HUES6 (cell line): ENCODE measurements around the gene MRGPRF.

ENCODE experiments used
- H3K27ac ChIP-seq: 2 replicates; pipeline ENCODE4 v1.7.0; 2013; ENCODE audit warnings: low read depth, mild to moderate bottlenecking, low read length, inconsistent platforms
- H3K27me3 ChIP-seq: 2 replicates; pipeline ENCODE4 v1.6.1; 2013; ENCODE audit warnings: low read length; ENCODE audit not compliant: control insufficient read depth, insufficient read depth
- H3K36me3 ChIP-seq: 2 replicates; pipeline ENCODE4 v1.6.1; 2013; ENCODE audit warnings: low read length; ENCODE audit not compliant: control insufficient read depth, insufficient read depth
- H3K4me1 ChIP-seq: 2 replicates; pipeline ENCODE4 v1.6.1; 2013; ENCODE audit warnings: low read length; ENCODE audit not compliant: control insufficient read depth, insufficient read depth
- H3K4me3 ChIP-seq: 2 replicates; pipeline ENCODE4 v1.5.1; 2013; ENCODE audit warnings: low read depth, low read length
- H3K9ac ChIP-seq: one replicate; pipeline ENCODE4 v1.6.1; 2013; ENCODE audit warnings: mild to moderate bottlenecking, low read length
- H3K9me3 ChIP-seq: 2 replicates; pipeline ENCODE4 v1.6.1; 2013; ENCODE audit warnings: low read depth, low read length; ENCODE audit not compliant: control insufficient read depth, insufficient read depth

Gene MRGPRF

GRCh38 chr11:69014898-69015549 is 2.0 kb upstream of the MRGPRF start:
- Histone ChIP-seq H3K36me3 (no peaks in the 10 kb centered on the region), H3K9ac (peak overlapping the region; percentile 53), H3K27ac (no peak overlapping the region), H3K9me3 (no peaks in the 10 kb centered on the region), H3K4me1 (peaks cover 44% of the 10 kb centered on the region), H3K4me3 (no peak overlapping the region; the same call in 1 of the 2 replicates), H3K27me3 (no peaks in the 10 kb centered on the region)

GRCh38 chr11:69014084-69014851 is 1.2 kb upstream of the MRGPRF start:
- Histone ChIP-seq H3K36me3 (no peaks in the 10 kb centered on the region), H3K9me3 (no peaks in the 10 kb centered on the region), H3K9ac (peak overlapping the region; percentile 53), H3K27me3 (no peaks in the 10 kb centered on the region), H3K27ac (no peak overlapping the region; the same call in 1 of the 2 replicates), H3K4me1 (peaks cover 51% of the 10 kb centered on the region), H3K4me3 (peak overlapping the region; percentile 64)

GRCh38 chr11:69012092-69013008 is 696 bp downstream of the MRGPRF start:
- H3K4me3 ChIP-seq = peak overlapping the region; percentile 64
- H3K4me1 ChIP-seq = peaks cover 68% of the 10 kb centered on the region
- H3K9ac ChIP-seq = peak overlapping the region; percentile 70
- no peaks in the 10 kb centered on the region for H3K36me3 ChIP-seq
- peak overlapping the region; percentile 22; the same call in 1 of the 2 replicates for H3K27ac ChIP-seq
- H3K27me3 ChIP-seq = no peaks in the 10 kb centered on the region
- H3K9me3 ChIP-seq = no peaks in the 10 kb centered on the region

- H3K4me1 ChIP-seq = peaks cover 68% of the 10 kb centered on the region
- H3K4me3 ChIP-seq = peak overlapping the region; percentile 64; the same call in 1 of the 2 replicates
- H3K9ac ChIP-seq = peak overlapping the region; percentile 31
- H3K9me3 ChIP-seq = no peaks in the 10 kb centered on the region
- no peak overlapping the region for H3K27ac ChIP-seq
- no peaks in the 10 kb centered on the region for H3K36me3 ChIP-seq
- H3K27me3 ChIP-seq = no peaks in the 10 kb centered on the region
Observed at GRCh38 chr11:69011624-69012091, 1.4 kb downstream of the MRGPRF start.

- Histone ChIP-seq H3K27me3 (no peaks in the 10 kb centered on the region), H3K9ac (peak overlapping the region; percentile 31), H3K4me3 (peak overlapping the region; percentile 40), H3K4me1 (peaks cover 68% of the 10 kb centered on the region), H3K27ac (no peak overlapping the region), H3K36me3 (no peaks in the 10 kb centered on the region), H3K9me3 (no peaks in the 10 kb centered on the region)
Observed at GRCh38 chr11:69010964-69011623, 2.0 kb downstream of the MRGPRF start.

- Histone ChIP-seq H3K36me3 (peaks cover 1% of the 10 kb centered on the region; the same call in 1 of the 2 replicates), H3K27ac (no peak overlapping the region), H3K4me3 (peak overlapping the region; percentile 33), H3K27me3 (no peaks in the 10 kb centered on the region), H3K9me3 (no peaks in the 10 kb centered on the region), H3K4me1 (peaks cover 68% of the 10 kb centered on the region), H3K9ac (peak overlapping the region; percentile 18)
Observed at GRCh38 chr11:69010361-69010891, 2.6 kb downstream of the MRGPRF start.

- Histone ChIP-seq H3K27ac (no peak overlapping the region), H3K36me3 (peaks cover 3% of the 10 kb centered on the region; the same call in 1 of the 2 replicates), H3K27me3 (no peaks in the 10 kb centered on the region), H3K9ac (no peak overlapping the region), H3K4me1 (peaks cover 61% of the 10 kb centered on the region), H3K4me3 (no peak overlapping the region), H3K9me3 (no peaks in the 10 kb centered on the region)
Observed at GRCh38 chr11:69009441-69010211, 3.4 kb downstream of the MRGPRF start.

- Histone ChIP-seq H3K27me3 (no peaks in the 10 kb centered on the region), H3K9me3 (no peaks in the 10 kb centered on the region), H3K27ac (no peak overlapping the region), H3K4me1 (peaks cover 54% of the 10 kb centered on the region), H3K4me3 (no peak overlapping the region), H3K9ac (peak overlapping the region; percentile 9), H3K36me3 (peaks cover 3% of the 10 kb centered on the region; the same call in 1 of the 2 replicates)
Observed at GRCh38 chr11:69008737-69009440, 4.2 kb downstream of the MRGPRF start.

GRCh38 chr11:69007975-69008381 is 5.1 kb downstream of the MRGPRF start:
- no peaks in the 10 kb centered on the region for H3K27me3 ChIP-seq
- no peak overlapping the region for H3K27ac ChIP-seq
- H3K4me1 ChIP-seq = peaks cover 49% of the 10 kb centered on the region
- peaks cover 3% of the 10 kb centered on the region; the same call in 1 of the 2 replicates for H3K36me3 ChIP-seq
- no peaks in the 10 kb centered on the region for H3K9me3 ChIP-seq
- H3K9ac ChIP-seq = no peak overlapping the region
- no peak overlapping the region for H3K4me3 ChIP-seq
